Psoas muscle (tissue), 8 donors: ENCODE results near the gene GSG1L. TPM values are rescaled to one million over a fixed set of nuclear protein-coding genes. Genes with fewer than 3 reads are reported as not detected.

Experiments used
- ATAC-seq, 4 donors: fragments of 200-7000 bp; cut with Tn5 transposase; one replicate each; pipeline ENCODE4 v1.9.1; 2020; ENCODE audit warnings: moderate library complexity in 3 of 4, mild to moderate bottlenecking in 2 of 4
- DNase-seq, 2 donors: peaks; one replicate each; pipeline ENCODE4 v3.0.0-alpha.2; 2020
- H3K27ac ChIP-seq: fragments of 200-600 bp; one replicate; pipeline ENCODE4 v1.8.0; 2022
- H3K27me3 ChIP-seq, 3 donors: fragments of 200-600 bp in 1 of 3; one replicate each; pipeline versions ENCODE4 v1.6.1 to v1.8.0; 2013 to 2022; ENCODE audit warnings: low read length in 2 of 3, mild to moderate bottlenecking in 2 of 3, moderate library complexity in 1 of 3; ENCODE audit not compliant: insufficient read depth in 3 of 3
- H3K36me3 ChIP-seq, 2 donors: fragments of 200-600 bp in 1 of 2; one replicate each; pipeline versions ENCODE4 v1.6.1 to v1.8.0; 2013 to 2022; ENCODE audit warnings: low read depth in 1 of 2, mild to moderate bottlenecking in 1 of 2, moderate library complexity in 1 of 2; ENCODE audit not compliant: insufficient read depth in 1 of 2
- H3K4me1 ChIP-seq: fragments of 200-600 bp; one replicate; pipeline ENCODE4 v1.8.0; 2022
- H3K4me3 ChIP-seq: fragments of 200-600 bp; one replicate; pipeline ENCODE4 v1.8.0; 2022; ENCODE audit warnings: mild to moderate bottlenecking
- H3K9me3 ChIP-seq: fragments of 200-600 bp; one replicate; pipeline ENCODE4 v1.8.0; 2022
- WGBS, 3 donors: extraction: QIAGEN DNeasy Blood & Tissue Kit; methylation state at CpG; one replicate each; pipeline versions ENCODE4 v1.1.6 to v1.1.7; 2013; 5-methylcytosine and 5-hydroxymethylcytosine counted together
- intact Hi-C, 2 donors: fragments of 100-400 bp; cut with DNase I; formaldehyde crosslinking; loops; one replicate each; pipeline versions ENCODE4 v1.11.0 to v1.14.2; 2022
- polyA plus RNA-seq, 3 donors: library from polyadenylated mRNA; stranded (reverse); fragments of 200-250 nt; gene quantifications; one replicate each; pipeline ENCODE4 v1.2.3, GENCODE V29; 2013
- total RNA-seq, 4 donors: library from RNA; stranded (reverse); fragmentation: NEBNext Ultra II Directional in 2 of 4; extraction: Animal tissue kit (Norgen Biotek cat#: 25700) in 2 of 4; gene quantifications; one replicate each; pipeline versions ENCODE4 v1.2.1 to v1.2.4, GENCODE V29; 2021 to 2023
- TF ChIP-seq, protein P1 (sequence below): fragments of 200-600 bp; IDR thresholded peaks from one replicate; pipeline ENCODE4 v1.8.0; 2022; ENCODE audit warnings: antibody characterized with exemption
- donor health status: healthy with polysubstance abuse.
- donor health status: DM: no; HTN: no; CAD: no; lungs with moderate emphysema.
- donor health status: Bipolar disorder and iron deficiency.
- donor health status: healthy.
- donor health status: DM: yes; HTN: yes; CAD: no.
- donor health status: DM: no; HTN: no; CAD: no.
- donor health status: DM: no; HTN: no; CAD: no.
- donor health status: DM: yes; HTN: yes; CAD: no.

The GSG1L gene
- total and polyA plus RNA-seq, 7 donors: 0.04 to 0.17 (median 0.08) TPM; not detected in 2

GRCh38 chr16:28029387-28030002 is 34.0 kb downstream of the GSG1L start:
- TF ChIP-seq, protein P1, sequence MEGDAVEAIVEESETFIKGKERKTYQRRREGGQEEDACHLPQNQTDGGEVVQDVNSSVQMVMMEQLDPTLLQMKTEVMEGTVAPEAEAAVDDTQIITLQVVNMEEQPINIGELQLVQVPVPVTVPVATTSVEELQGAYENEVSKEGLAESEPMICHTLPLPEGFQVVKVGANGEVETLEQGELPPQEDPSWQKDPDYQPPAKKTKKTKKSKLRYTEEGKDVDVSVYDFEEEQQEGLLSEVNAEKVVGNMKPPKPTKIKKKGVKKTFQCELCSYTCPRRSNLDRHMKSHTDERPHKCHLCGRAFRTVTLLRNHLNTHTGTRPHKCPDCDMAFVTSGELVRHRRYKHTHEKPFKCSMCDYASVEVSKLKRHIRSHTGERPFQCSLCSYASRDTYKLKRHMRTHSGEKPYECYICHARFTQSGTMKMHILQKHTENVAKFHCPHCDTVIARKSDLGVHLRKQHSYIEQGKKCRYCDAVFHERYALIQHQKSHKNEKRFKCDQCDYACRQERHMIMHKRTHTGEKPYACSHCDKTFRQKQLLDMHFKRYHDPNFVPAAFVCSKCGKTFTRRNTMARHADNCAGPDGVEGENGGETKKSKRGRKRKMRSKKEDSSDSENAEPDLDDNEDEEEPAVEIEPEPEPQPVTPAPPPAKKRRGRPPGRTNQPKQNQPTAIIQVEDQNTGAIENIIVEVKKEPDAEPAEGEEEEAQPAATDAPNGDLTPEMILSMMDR: no peak
- H3K27me3 ChIP-seq: peaks cover 0 to 3% (median 2%) of the 10 kb centered on the region in 3 donors
- WGBS, 3 donors: 88 to 91% (median 90%) methylated on average over 6 of the region's 6 CpGs
- no peaks in the 10 kb centered on the region for H3K4me1 ChIP-seq
- no peak overlapping the region for H3K27ac ChIP-seq
- DNase-seq (no peak), ATAC-seq (no peak)
- H3K36me3 ChIP-seq: no peaks in the 10 kb centered on the region
- no peaks in the 10 kb centered on the region for H3K9me3 ChIP-seq
- intact Hi-C loops: no loop called here
- no peak overlapping the region for H3K4me3 ChIP-seq

DNA sequence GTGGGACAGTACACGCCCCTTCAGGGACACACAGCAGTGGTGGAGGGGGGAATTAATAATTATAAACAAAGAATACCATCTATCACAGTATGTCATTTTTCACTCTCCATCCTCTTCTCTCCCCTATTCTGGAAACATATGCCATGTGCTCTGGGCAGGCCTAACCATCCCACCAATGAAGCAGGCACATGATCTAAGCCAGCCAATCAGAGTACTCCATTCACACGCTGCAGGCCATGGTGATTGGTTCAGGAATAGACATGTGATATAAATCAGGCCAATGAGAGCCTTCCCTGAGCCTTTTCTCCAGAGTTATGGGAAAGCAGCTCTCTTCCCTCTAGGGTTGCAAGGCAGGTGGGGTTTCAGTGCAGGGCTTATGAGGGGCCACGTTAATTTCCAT is 36.5 kb downstream of the GSG1L start:
- no peak for ATAC-seq
- no peak for DNase-seq
- Histone ChIP-seq H3K4me1 (no peaks in the 10 kb centered on the region), H3K27me3 (peaks cover 0 to 3% (median 0%) of the 10 kb centered on the region in 3 donors), H3K36me3 (no peaks in the 10 kb centered on the region), H3K4me3 (no peak overlapping the region), H3K27ac (no peak overlapping the region), H3K9me3 (no peaks in the 10 kb centered on the region)
- intact Hi-C loops: no loop called here
- 92 to 96% (median 95%) methylated on average over 3 of the region's 3 CpGs for WGBS, 3 donors
- TF ChIP-seq, protein P1: no peak

- intact Hi-C loops: no loop called here
- TF ChIP-seq, protein P1: no peak
- ATAC-seq: no peak
These were observed 37.9 kb downstream of the GSG1L start for GRCh38 chr16:28025631-28026030.

GRCh38 chr16:28019218-28019617 is 44.3 kb downstream of the GSG1L start:
- no peak for ATAC-seq
- no peaks in the 10 kb centered on the region for H3K4me1 ChIP-seq
- TF ChIP-seq, protein P1: no peak
- 86 to 89% (median 88%) methylated on average over 5 of the region's 5 CpGs for WGBS, 3 donors
- no peaks in the 10 kb centered on the region for H3K36me3 ChIP-seq
- peaks cover 0 to 3% (median 3%) of the 10 kb centered on the region in 3 donors for H3K27me3 ChIP-seq
- no peak for DNase-seq
- H3K9me3 ChIP-seq: no peaks in the 10 kb centered on the region
- H3K4me3 ChIP-seq: no peak overlapping the region
- no peak overlapping the region for H3K27ac ChIP-seq
- intact Hi-C loops: no loop called here

More at GRCh38 chr16:28025631-28026030, 37.9 kb downstream of the GSG1L start:
- 83 to 89% (median 85%) methylated on average over 4 of the region's 4 CpGs for WGBS, 3 donors
- Histone ChIP-seq H3K27me3 (peaks cover 0 to 3% (median 0%) of the 10 kb centered on the region in 3 donors), H3K27ac (no peak overlapping the region), H3K4me1 (no peaks in the 10 kb centered on the region), H3K9me3 (no peaks in the 10 kb centered on the region), H3K36me3 (no peaks in the 10 kb centered on the region), H3K4me3 (no peak overlapping the region)
- no peak for DNase-seq

DNA sequence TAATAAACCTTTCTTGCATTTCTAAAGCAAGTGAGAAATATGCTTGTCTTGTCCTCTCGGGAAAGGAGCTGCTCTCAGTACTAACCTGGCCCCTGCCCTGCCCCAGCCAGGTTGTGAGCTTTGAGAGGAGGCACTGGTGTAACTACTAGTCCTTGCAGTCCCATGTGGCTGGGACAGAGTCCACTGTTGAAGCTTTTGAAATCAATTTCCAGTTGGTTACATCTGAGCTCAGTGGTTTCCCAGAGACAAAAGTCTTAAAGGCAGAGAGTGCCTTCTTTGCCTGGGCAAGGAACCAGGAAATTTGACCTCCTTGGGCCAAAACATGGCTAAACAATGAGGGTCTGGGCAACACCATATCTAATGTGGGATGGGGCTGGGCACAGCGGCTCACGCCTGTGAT is 48.7 kb downstream of the GSG1L start:
- Histone ChIP-seq H3K27ac (no peak overlapping the region), H3K27me3 (peaks cover 0 to 10% (median 5%) of the 10 kb centered on the region in 3 donors), H3K4me3 (no peak overlapping the region), H3K36me3 (no peaks in the 10 kb centered on the region), H3K9me3 (no peaks in the 10 kb centered on the region), H3K4me1 (no peaks in the 10 kb centered on the region)
- no peak for DNase-seq
- no peak for ATAC-seq
- TF ChIP-seq, protein P1: no peak
- intact Hi-C loops: no loop called here
- WGBS, 3 donors: 48 to 68% (median 52%) methylated on average over 3 of the region's 3 CpGs
